HL-60 (cell line): ENCODE measurements around the gene DNAH7.

Experiments
- CTCF ChIP-seq: IDR thresholded peaks from one replicate; pipeline ENCODE4 v1.5.1; 2011; ENCODE audit warnings: low read length, control low read depth, inconsistent platforms; ENCODE audit not compliant: insufficient read depth
- GABPA ChIP-seq: IDR thresholded peaks from 2 replicates; pipeline ENCODE4 v1.6.1; 2012; ENCODE audit warnings: low read depth
- POLR2AphosphoS5 ChIP-seq: IDR thresholded peaks from 2 replicates; pipeline ENCODE4 v1.6.1; 2012; ENCODE audit warnings: low read depth
- REST ChIP-seq: IDR thresholded peaks from 2 replicates; pipeline ENCODE4 v1.6.1; 2012; ENCODE audit warnings: low read depth; ENCODE audit not compliant: insufficient replicate concordance
- SPI1 ChIP-seq: IDR thresholded peaks from 2 replicates; pipeline ENCODE4 v1.6.1; 2012; ENCODE audit warnings: low read depth, mild to moderate bottlenecking, borderline replicate concordance

GRCh38 chr2:195756218-195756942, 312.3 kb downstream of the DNAH7 start:
- TF ChIP-seq CTCF (no peak), GABPA (no peak), POLR2AphosphoS5 (no peak), SPI1 (no peak), REST (no peak)
